Lung (tissue), 12 donors: Measurements from ENCODE around the gene SAMD9L. TPM values are rescaled to one million over a fixed set of nuclear protein-coding genes. Genes with fewer than 3 reads are reported as not detected.

Experiments
- ATAC-seq: fragments of 200-7000 bp; cut with Tn5 transposase; one replicate; pipeline ENCODE4 v1.9.1; 2020; ENCODE audit warnings: moderate number of reproducible peaks; ENCODE audit not compliant: insufficient read depth, low FRiP score
- DNase-seq, 3 donors: peaks; one replicate each; pipeline ENCODE4 v3.0.0-alpha.2; 2013 to 2017
- H3K27ac ChIP-seq, 2 donors: one replicate each; pipeline ENCODE4 v1.5.1; 2013; ENCODE audit warnings: mild to moderate bottlenecking in 2 of 2, moderate library complexity in 2 of 2, control low read depth in 1 of 2, inconsistent platforms in 1 of 2, low read depth in 1 of 2, low read length in 1 of 2
- H3K27me3 ChIP-seq, 3 donors: one replicate each; pipeline ENCODE4 v1.5.1; 2013; ENCODE audit warnings: low read length in 2 of 3; ENCODE audit not compliant: control insufficient read depth in 3 of 3, insufficient read depth in 3 of 3
- H3K36me3 ChIP-seq, 4 donors: one replicate each; pipeline ENCODE4 v1.5.1; 2013; ENCODE audit warnings: low read length in 4 of 4, mild to moderate bottlenecking in 1 of 4, moderate library complexity in 1 of 4; ENCODE audit not compliant: control insufficient read depth in 4 of 4, insufficient read depth in 4 of 4
- H3K4me1 ChIP-seq, 5 donors: one replicate each; pipeline ENCODE4 v1.5.1; 2013; ENCODE audit warnings: low read length in 5 of 5, mild to moderate bottlenecking in 2 of 5, moderate library complexity in 1 of 5; ENCODE audit not compliant: control insufficient read depth in 5 of 5, insufficient read depth in 5 of 5
- H3K4me3 ChIP-seq: one replicate; pipeline ENCODE4 v1.5.1; 2013; ENCODE audit warnings: mild to moderate bottlenecking, control low read depth, moderate library complexity
- H3K9ac ChIP-seq, 2 donors: one replicate each; pipeline ENCODE4 v1.5.1; 2013; ENCODE audit warnings: low read length in 2 of 2, control low read depth in 1 of 2; ENCODE audit not compliant: insufficient read depth in 1 of 2
- H3K9me3 ChIP-seq, 4 donors: one replicate each; pipeline ENCODE4 v1.5.1; 2013; ENCODE audit warnings: low read length in 3 of 4, mild to moderate bottlenecking in 1 of 4, moderate library complexity in 1 of 4; ENCODE audit not compliant: control insufficient read depth in 4 of 4, insufficient read depth in 3 of 4
- WGBS, 2 donors: extraction: QIAGEN DNeasy Blood & Tissue Kit; methylation state at CpG; one replicate each; pipeline ENCODE4 v1.1.7; 2013; 5-methylcytosine and 5-hydroxymethylcytosine counted together
- polyA plus RNA-seq, 2 donors: library from polyadenylated mRNA; stranded (reverse); fragments of 200-250 nt; gene quantifications; one replicate each; pipeline ENCODE4 v1.2.1, GENCODE V29; 2013
- total RNA-seq, 2 donors: library from RNA; depleted of rRNA in 1 of 2; stranded (reverse); fragments of >200 nt in 1 of 2; gene quantifications; one replicate each; pipeline ENCODE4 v1.2.1, GENCODE V29; 2014 to 2021
- TF ChIP-seq, protein P1 (sequence below): IDR thresholded peaks from 2 replicates; pipeline ENCODE4 v1.5.1; 2012; ENCODE audit warnings: mild to moderate bottlenecking; ENCODE audit errors: control extremely low read depth, extremely low read depth
- donor health status: control.
- donor health status: control.
- donor health status: Bipolar disorder and iron deficiency.
- donor health status: healthy.
- donor health status: DM: yes; HTN: yes; CAD: no.

SAMD9L gene
- total and polyA plus RNA-seq, 4 donors, result 6.4 to 23.9 (median 18.5) TPM

DNA sequence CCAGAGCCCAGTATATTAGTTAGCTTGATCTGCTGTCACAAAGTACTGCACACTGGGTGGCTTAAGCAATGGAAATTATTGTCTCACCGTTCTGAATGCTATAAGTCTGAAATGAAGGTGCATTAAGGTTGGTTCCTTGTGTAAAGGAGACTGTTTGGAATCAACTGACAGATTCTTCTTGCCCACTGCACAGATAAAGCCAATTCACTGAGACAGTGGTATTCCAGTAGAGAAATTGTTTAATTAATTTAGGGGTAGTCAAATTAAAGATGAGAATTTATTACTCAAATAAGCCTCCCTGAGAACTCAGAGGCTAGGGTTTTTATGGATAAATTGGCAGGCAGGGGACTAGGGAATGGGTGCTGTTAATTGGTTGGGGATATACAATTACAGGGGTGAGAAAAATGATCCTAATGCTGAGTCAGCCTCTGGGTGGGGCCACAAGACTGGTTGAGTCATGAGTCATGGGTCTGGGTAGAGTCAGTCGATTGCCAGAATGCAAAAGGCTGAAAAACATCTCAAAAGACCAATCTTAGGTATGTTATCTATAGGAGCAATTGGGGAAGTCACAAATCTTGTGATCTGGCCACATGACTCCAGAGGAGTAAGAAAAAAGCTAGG is 23.5 kb upstream of the SAMD9L start:
- peaks cover 0 to 14% (median 12%) of the 10 kb centered on the region in 4 donors for H3K9me3 ChIP-seq
- no peak for DNase-seq
- H3K9ac ChIP-seq, result no peak overlapping the region
- no peak overlapping the region for H3K4me3 ChIP-seq
- TF ChIP-seq, protein P1, sequence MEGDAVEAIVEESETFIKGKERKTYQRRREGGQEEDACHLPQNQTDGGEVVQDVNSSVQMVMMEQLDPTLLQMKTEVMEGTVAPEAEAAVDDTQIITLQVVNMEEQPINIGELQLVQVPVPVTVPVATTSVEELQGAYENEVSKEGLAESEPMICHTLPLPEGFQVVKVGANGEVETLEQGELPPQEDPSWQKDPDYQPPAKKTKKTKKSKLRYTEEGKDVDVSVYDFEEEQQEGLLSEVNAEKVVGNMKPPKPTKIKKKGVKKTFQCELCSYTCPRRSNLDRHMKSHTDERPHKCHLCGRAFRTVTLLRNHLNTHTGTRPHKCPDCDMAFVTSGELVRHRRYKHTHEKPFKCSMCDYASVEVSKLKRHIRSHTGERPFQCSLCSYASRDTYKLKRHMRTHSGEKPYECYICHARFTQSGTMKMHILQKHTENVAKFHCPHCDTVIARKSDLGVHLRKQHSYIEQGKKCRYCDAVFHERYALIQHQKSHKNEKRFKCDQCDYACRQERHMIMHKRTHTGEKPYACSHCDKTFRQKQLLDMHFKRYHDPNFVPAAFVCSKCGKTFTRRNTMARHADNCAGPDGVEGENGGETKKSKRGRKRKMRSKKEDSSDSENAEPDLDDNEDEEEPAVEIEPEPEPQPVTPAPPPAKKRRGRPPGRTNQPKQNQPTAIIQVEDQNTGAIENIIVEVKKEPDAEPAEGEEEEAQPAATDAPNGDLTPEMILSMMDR, result no peak
- ATAC-seq, result no peak
- no peaks in the 10 kb centered on the region for H3K36me3 ChIP-seq
- no peaks in the 10 kb centered on the region for H3K4me1 ChIP-seq
- H3K27me3 ChIP-seq, result no peaks in the 10 kb centered on the region
- H3K27ac ChIP-seq, result no peak overlapping the region
- WGBS, 2 donors, result 64 to 71% methylated on average over 2 of the region's 2 CpGs

DNA sequence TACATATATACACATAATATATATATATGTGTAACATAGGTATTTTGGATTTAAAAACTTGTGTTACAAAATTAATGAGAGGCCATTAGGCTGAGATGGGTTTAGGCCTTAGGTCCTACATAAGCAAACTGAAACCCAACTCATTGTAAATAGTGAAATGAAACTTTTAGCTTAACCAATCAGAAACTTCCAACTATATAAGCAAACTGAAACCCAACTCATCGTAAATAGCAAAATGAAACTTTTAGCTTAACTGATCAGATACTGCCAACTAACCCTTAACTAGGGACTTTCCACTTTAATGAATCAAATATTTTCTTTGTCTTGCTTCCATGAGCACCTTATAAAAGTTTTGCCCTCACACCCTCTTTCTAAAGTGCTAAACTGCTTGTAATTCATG is 17.3 kb upstream of the SAMD9L start:
- ATAC-seq (no peak), DNase-seq (no peak)
- no peaks in the 10 kb centered on the region for H3K36me3 ChIP-seq
- no peaks in the 10 kb centered on the region for H3K27me3 ChIP-seq
- no peaks in the 10 kb centered on the region for H3K4me1 ChIP-seq
- no peak overlapping the region for H3K4me3 ChIP-seq
- H3K27ac ChIP-seq, result no peak overlapping the region
- peaks cover 0 to 10% (median 3%) of the 10 kb centered on the region in 4 donors for H3K9me3 ChIP-seq
- H3K9ac ChIP-seq, result no peak overlapping the region
- TF ChIP-seq, protein P1, result no peak
- WGBS, 2 donors, result 36 to 81% methylated on average over 1 of the region's 1 CpG

GRCh38 chr7:93164766-93165165 is 16.6 kb upstream of the SAMD9L start:
- ATAC-seq, result no peak
- H3K4me1 ChIP-seq, result no peaks in the 10 kb centered on the region
- WGBS, 2 donors, result 64 to 94% methylated on average over 2 of the region's 2 CpGs
- H3K27ac ChIP-seq, result no peak overlapping the region
- H3K36me3 ChIP-seq, result no peaks in the 10 kb centered on the region
- peaks cover 0 to 4% (median under 1%) of the 10 kb centered on the region in 4 donors for H3K9me3 ChIP-seq
- H3K4me3 ChIP-seq, result no peak overlapping the region
- TF ChIP-seq, protein P1, result no peak
- H3K9ac ChIP-seq, result no peak overlapping the region
- no peak for DNase-seq
- no peaks in the 10 kb centered on the region for H3K27me3 ChIP-seq
